Activated CD4-positive, alpha-beta T cell treated with anti-CD3 and anti-CD28 coated beads, Interleukin-2, amount 10 ng/mL, durations not matched to agents 24 days and 14 days (primary cell): ENCODE data around the gene MLLT6. TPM values are rescaled to one million over a fixed set of nuclear protein-coding genes. Genes with fewer than 3 reads are reported as not detected.

ENCODE experiments used
- DNase-seq: peaks from one replicate; pipeline ENCODE4 v3.0.0; 2022
- H3K27ac Mint-ChIP-seq: one replicate; pipeline ENCODE4 v1.8.0; 2022; ENCODE audit warnings: mild to moderate bottlenecking, mixed read lengths
- H3K27me3 Mint-ChIP-seq: one replicate; pipeline ENCODE4 v1.8.0; 2022; ENCODE audit warnings: mixed read lengths
- H3K36me3 Mint-ChIP-seq: one replicate; pipeline ENCODE4 v1.8.0; 2022; ENCODE audit warnings: low read depth, mild to moderate bottlenecking, mixed read lengths
- H3K4me1 Mint-ChIP-seq: one replicate; pipeline ENCODE4 v1.8.0; 2021; ENCODE audit warnings: mixed read lengths
- H3K4me3 Mint-ChIP-seq: one replicate; pipeline ENCODE4 v1.8.0; 2022; ENCODE audit warnings: mild to moderate bottlenecking, moderate library complexity, mixed read lengths
- H3K9me3 Mint-ChIP-seq: one replicate; pipeline ENCODE4 v1.8.0; 2021; ENCODE audit warnings: mixed read lengths
- intact Hi-C: fragments of 100-400 bp; cut with micrococcal nuclease; formaldehyde crosslinking; loops from one replicate; pipeline ENCODE4 v1.15.1; 2023
- total RNA-seq: library from RNA; stranded (reverse); gene quantifications from 2 replicates; pipeline ENCODE4 v1.2.3, GENCODE V29; 2022

MLLT6 gene
- total RNA-seq, 1 donor from 2014 or later, result 248 TPM

- H3K4me3 Mint-ChIP-seq, result peak within 1 kb of the TSS; percentile 99
- H3K36me3 Mint-ChIP-seq, result peaks cover 34% of the 10 kb centered on the region
- H3K4me1 Mint-ChIP-seq, result peaks cover 39% of the 10 kb centered on the region
- intact Hi-C loops, result loop anchor here (1.0 to 5.0 kb wide), 7 partner anchors 46 to 402 kb away; partner anchors contain the start of genes CWC25, PIP4K2B and RPL23
- H3K9me3 Mint-ChIP-seq, result no peaks in the 10 kb centered on the region
- peaks cover 27% of the 10 kb centered on the region for H3K27me3 Mint-ChIP-seq
- DNase-seq, result peak; percentile 99
- H3K27ac Mint-ChIP-seq, result peak within 1 kb of the TSS; percentile 98
Measured at GRCh38 chr17:38752308-38753070, 47.4 kb downstream of the MLLT6 start, which contains the start of gene PSMB3. Gene PSMB3 (plus strand): TSS chr17:38752741. CDS start chr17:38752827, 86 bp downstream.

- H3K4me1 Mint-ChIP-seq, result peaks cover 39% of the 10 kb centered on the region
- DNase-seq, result no peak
Measured at GRCh38 chr17:38753071-38753506, 48.0 kb downstream of the MLLT6 start.

GRCh38 chr17:38761612-38762011 lies 56.5 kb downstream of the MLLT6 start:
- Mint-ChIP-seq H3K4me3 (no peak overlapping the region), H3K36me3 (peaks cover 71% of the 10 kb centered on the region), H3K9me3 (no peaks in the 10 kb centered on the region), H3K27ac (no peak overlapping the region), H3K4me1 (peaks cover 14% of the 10 kb centered on the region), H3K27me3 (no peaks in the 10 kb centered on the region)
- peak; percentile 80 for DNase-seq
- intact Hi-C loops, result no loop called here

More at GRCh38 chr17:38753071-38753506, 48.0 kb downstream of the MLLT6 start:
- Mint-ChIP-seq H3K36me3 (peaks cover 37% of the 10 kb centered on the region), H3K4me3 (peak overlapping the region; percentile 99), H3K27ac (peak overlapping the region; percentile 98), H3K9me3 (no peaks in the 10 kb centered on the region), H3K27me3 (peaks cover 24% of the 10 kb centered on the region)
- intact Hi-C loops, result loop anchor here (2.0 to 5.0 kb wide), 2 partner anchors 46 to 99 kb away; partner anchors contain the start of genes PIP4K2B and RPL23

GRCh38 chr17:38762231-38762630 lies 57.2 kb downstream of the MLLT6 start:
- Mint-ChIP-seq H3K27ac (no peak overlapping the region), H3K9me3 (no peaks in the 10 kb centered on the region), H3K4me3 (no peak overlapping the region), H3K27me3 (no peaks in the 10 kb centered on the region), H3K4me1 (peaks cover 16% of the 10 kb centered on the region), H3K36me3 (peaks cover 76% of the 10 kb centered on the region)
- DNase-seq, result no peak
- intact Hi-C loops, result no loop called here

GRCh38 chr17:38766341-38766740 lies 61.3 kb downstream of the MLLT6 start:
- no peak for DNase-seq
- Mint-ChIP-seq H3K9me3 (no peaks in the 10 kb centered on the region), H3K27me3 (no peaks in the 10 kb centered on the region), H3K27ac (no peak overlapping the region), H3K4me1 (peaks cover 6% of the 10 kb centered on the region), H3K36me3 (peaks cover 72% of the 10 kb centered on the region), H3K4me3 (no peak overlapping the region)
- intact Hi-C loops, result no loop called here

GRCh38 chr17:38768417-38768816 lies 63.3 kb downstream of the MLLT6 start:
- DNase-seq, result no peak
- intact Hi-C loops, result no loop called here
- peaks cover 73% of the 10 kb centered on the region for H3K36me3 Mint-ChIP-seq
- H3K4me1 Mint-ChIP-seq, result peaks cover 2% of the 10 kb centered on the region
- no peaks in the 10 kb centered on the region for H3K27me3 Mint-ChIP-seq
- H3K27ac Mint-ChIP-seq, result no peak overlapping the region
- no peaks in the 10 kb centered on the region for H3K9me3 Mint-ChIP-seq
- no peak overlapping the region for H3K4me3 Mint-ChIP-seq

- Mint-ChIP-seq H3K27ac (no peak overlapping the region), H3K36me3 (peaks cover 56% of the 10 kb centered on the region), H3K27me3 (no peaks in the 10 kb centered on the region), H3K4me3 (no peak overlapping the region), H3K4me1 (no peaks in the 10 kb centered on the region), H3K9me3 (no peaks in the 10 kb centered on the region)
- intact Hi-C loops, result no loop called here
- no peak for DNase-seq
Measured at GRCh38 chr17:38773258-38773657, 68.2 kb downstream of the MLLT6 start.

GRCh38 chr17:38777641-38778250 lies 72.7 kb downstream of the MLLT6 start:
- Mint-ChIP-seq H3K27me3 (no peaks in the 10 kb centered on the region), H3K36me3 (peaks cover 57% of the 10 kb centered on the region), H3K9me3 (no peaks in the 10 kb centered on the region), H3K4me1 (no peaks in the 10 kb centered on the region), H3K27ac (no peak overlapping the region), H3K4me3 (no peak overlapping the region)
- no peak for DNase-seq
- intact Hi-C loops, result no loop called here

Other genes starting within 250 kb of the MLLT6 start
- 0.21 and 0.26 TPM in 2 replicates for gene SRCIN1, start 99.3 kb upstream of the MLLT6 start, total RNA-seq
- gene EPOP, start 30.3 kb upstream of the MLLT6 start, total RNA-seq, result 52.1 and 54.9 TPM in 2 replicates
- 44.0 and 46.7 TPM in 2 replicates for gene CISD3, start 25.1 kb downstream of the MLLT6 start, total RNA-seq
- gene PCGF2, start 43.1 kb downstream of the MLLT6 start, total RNA-seq, result 4.7 and 5.5 TPM in 2 replicates
- 356 and 358 TPM in 2 replicates for gene PSMB3, start 47.5 kb downstream of the MLLT6 start, total RNA-seq
- 42.8 and 44.3 TPM in 2 replicates for gene PIP4K2B, start 94.3 kb downstream of the MLLT6 start, total RNA-seq
- 32.1 and 32.4 TPM in 2 replicates for gene CWC25, start 120.0 kb downstream of the MLLT6 start, total RNA-seq
- gene RPL23, start 148.4 kb downstream of the MLLT6 start, total RNA-seq, result 1,994 and 2,005 TPM in 2 replicates
- 130 and 131 TPM in 2 replicates for gene LASP1, start 164.8 kb downstream of the MLLT6 start, total RNA-seq